GM13977 (cell line): ENCODE measurements around the gene ADAMTS18.
A peak's percentile ranks its signal among the peaks of the same experiment; 100 is the strongest.

Source experiments
- DNase-seq: peaks from one replicate; pipeline ENCODE4 v3.0.0; 2012; ENCODE audit warnings: low spot score
- in situ Hi-C: fragments of 300-500 bp; cut with MboI; formaldehyde crosslinking; loops from one replicate; pipeline ENCODE4 v1.12.0; 2022; ENCODE audit warnings: low sequenced_read_pairs, low pct_unique_long_range_greater_than_20kb, mixed read lengths, inconsistent platforms; ENCODE audit not compliant: unreplicated experiment
- TF ChIP-seq, protein P1 (sequence below): IDR thresholded peaks from 2 replicates; pipeline ENCODE4 v1.5.1; 2012; ENCODE audit warnings: mild to moderate bottlenecking, control low read depth; ENCODE audit not compliant: insufficient read depth; ENCODE audit errors: extremely low read depth, missing control alignments

ADAMTS18 gene

DNA sequence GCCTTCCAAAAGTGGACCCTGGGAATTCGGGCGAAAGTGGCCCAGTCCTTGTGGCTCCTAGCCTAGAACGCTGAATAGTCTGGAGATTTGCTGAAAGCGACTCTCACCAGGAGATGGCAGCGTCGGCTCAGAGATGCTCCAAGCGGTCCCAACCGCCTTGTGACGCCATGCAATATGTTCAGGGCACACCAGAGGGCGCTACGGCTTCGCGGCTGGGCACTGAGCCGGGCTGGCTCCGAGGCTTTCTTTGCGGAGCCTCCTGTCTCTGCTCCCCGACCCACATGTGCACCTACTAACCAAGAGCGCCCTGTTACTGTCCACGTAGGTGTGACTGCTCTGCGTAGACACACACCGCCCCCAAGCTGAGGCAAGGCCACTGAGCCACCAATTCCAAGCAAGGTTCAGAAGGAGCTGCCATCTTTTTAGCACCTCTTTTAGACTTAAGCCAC, 198.7 kb downstream of the ADAMTS18 start:
- peak; percentile 80 for DNase-seq
- TF ChIP-seq, protein P1, sequence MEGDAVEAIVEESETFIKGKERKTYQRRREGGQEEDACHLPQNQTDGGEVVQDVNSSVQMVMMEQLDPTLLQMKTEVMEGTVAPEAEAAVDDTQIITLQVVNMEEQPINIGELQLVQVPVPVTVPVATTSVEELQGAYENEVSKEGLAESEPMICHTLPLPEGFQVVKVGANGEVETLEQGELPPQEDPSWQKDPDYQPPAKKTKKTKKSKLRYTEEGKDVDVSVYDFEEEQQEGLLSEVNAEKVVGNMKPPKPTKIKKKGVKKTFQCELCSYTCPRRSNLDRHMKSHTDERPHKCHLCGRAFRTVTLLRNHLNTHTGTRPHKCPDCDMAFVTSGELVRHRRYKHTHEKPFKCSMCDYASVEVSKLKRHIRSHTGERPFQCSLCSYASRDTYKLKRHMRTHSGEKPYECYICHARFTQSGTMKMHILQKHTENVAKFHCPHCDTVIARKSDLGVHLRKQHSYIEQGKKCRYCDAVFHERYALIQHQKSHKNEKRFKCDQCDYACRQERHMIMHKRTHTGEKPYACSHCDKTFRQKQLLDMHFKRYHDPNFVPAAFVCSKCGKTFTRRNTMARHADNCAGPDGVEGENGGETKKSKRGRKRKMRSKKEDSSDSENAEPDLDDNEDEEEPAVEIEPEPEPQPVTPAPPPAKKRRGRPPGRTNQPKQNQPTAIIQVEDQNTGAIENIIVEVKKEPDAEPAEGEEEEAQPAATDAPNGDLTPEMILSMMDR = peak; percentile 100
- in situ Hi-C loops = loop anchor here (10.0 kb wide), 1 partner anchor 139 kb away; no protein-coding TSS in a partner anchor

DNA sequence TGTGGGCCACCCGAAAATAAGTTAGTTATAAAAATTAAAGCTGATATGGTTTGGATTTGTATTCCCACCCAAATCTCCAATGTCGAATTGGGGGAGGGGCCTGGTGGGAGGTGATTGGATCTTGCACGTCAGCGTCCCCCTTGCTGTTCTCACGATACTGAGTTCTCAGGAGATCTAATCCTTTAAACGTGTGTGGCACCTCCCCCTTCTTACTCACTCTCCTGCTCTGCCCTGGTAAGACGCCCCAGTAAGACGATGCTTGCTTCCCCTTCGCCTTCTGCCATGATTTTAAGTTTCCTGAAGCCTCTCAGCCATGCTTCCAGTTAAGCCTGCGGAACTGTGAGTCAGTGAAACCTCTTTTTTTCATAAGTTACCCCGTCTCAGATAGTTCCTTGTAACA, 200.2 kb downstream of the ADAMTS18 start:
- in situ Hi-C loops = loop anchor here (10.0 kb wide), 1 partner anchor 140 kb away; no protein-coding TSS in a partner anchor
- TF ChIP-seq, protein P1 = no peak
- no peak for DNase-seq

DNA sequence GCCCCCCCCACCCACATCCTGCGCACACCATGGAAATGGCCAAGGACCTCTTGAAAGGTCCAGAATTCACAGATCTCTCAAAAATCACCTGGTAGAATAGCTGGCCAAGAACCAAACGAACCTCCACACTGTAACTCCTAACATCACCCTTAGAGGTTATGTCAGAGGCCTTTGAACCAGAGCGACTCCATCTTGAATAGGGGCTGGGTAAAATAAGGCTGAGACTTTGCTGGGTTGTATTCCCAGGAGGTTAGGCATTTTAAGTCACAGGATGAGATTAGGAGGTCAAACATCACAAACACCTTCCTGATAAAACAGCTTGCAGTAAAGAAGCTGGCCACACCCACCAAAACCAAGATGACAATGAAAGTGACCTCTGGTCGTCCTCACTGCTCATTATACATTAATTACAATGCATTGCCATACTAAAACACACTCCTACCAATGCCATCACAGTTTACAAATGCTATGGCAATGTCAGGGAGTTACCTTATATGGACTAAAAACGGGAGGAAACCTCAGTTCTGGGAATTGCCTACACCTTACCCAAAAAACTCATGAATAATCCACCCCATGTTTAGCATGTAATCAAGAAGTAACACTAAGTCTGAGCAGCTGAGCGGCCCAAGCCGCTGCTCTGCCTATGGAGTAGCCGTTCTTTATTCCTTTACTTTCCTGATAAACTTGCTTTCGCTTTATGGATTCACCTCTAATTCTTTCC, 200.9 kb downstream of the ADAMTS18 start:
- TF ChIP-seq, protein P1 = no peak
- in situ Hi-C loops = loop anchor here (10.0 kb wide), 1 partner anchor 141 kb away; no protein-coding TSS in a partner anchor
- no peak for DNase-seq
